Prostate gland (tissue), 2 donors: ENCODE measurements around the gene SIVA1.

Source experiments
- POLR2A ChIP-seq: fragments of 450-650 bp; IDR thresholded peaks from one replicate; pipeline ENCODE4 v1.6.1; 2016; ENCODE audit warnings: antibody characterized with exemption, mild to moderate bottlenecking
- POLR2AphosphoS5 ChIP-seq: sonication (generic); formaldehyde crosslinking; IDR thresholded peaks from one replicate; pipeline ENCODE4 v1.6.1; 2017; ENCODE audit warnings: antibody characterized with exemption
- TF ChIP-seq, protein P1 (sequence below), 4 experiments: fragments of 200-600 bp in 2 of 4; fragments of 450-650 bp in 2 of 4; sonication (generic) in 2 of 4; IDR thresholded peaks; 1 replicate in 3 of 4; 2 replicates in 1 of 4; pipeline ENCODE4 v1.5.1; 2016 to 2019; ENCODE audit warnings: antibody characterized with exemption in 4 of 4, mild to moderate bottlenecking in 2 of 4, moderate library complexity in 2 of 4

DNA sequence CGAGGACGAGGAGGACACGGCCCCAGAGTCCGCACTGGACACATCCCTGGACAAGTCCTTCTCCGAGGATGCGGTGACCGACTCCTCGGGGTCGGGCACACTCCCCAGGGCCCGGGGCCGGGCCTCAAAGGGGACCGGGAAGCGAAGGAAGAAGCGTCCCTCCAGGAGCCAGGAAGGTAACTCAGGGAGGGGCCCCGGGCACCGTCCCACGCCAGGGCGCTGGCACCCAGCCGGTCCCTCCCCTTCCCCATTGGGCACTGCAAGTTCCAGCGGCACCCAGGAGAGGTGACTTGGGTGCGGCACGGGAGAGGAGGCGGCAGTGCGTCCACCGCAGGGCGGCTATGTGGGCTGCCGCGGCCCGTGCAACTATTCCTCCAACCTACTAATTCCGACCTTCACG, 38.3 kb upstream of the SIVA1 start:
- TF ChIP-seq, protein P1, sequence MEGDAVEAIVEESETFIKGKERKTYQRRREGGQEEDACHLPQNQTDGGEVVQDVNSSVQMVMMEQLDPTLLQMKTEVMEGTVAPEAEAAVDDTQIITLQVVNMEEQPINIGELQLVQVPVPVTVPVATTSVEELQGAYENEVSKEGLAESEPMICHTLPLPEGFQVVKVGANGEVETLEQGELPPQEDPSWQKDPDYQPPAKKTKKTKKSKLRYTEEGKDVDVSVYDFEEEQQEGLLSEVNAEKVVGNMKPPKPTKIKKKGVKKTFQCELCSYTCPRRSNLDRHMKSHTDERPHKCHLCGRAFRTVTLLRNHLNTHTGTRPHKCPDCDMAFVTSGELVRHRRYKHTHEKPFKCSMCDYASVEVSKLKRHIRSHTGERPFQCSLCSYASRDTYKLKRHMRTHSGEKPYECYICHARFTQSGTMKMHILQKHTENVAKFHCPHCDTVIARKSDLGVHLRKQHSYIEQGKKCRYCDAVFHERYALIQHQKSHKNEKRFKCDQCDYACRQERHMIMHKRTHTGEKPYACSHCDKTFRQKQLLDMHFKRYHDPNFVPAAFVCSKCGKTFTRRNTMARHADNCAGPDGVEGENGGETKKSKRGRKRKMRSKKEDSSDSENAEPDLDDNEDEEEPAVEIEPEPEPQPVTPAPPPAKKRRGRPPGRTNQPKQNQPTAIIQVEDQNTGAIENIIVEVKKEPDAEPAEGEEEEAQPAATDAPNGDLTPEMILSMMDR (IDR thresholded peaks at IDR 0.05): no peak
- no peak for TF ChIP-seq POLR2A
- TF ChIP-seq POLR2AphosphoS5: no peak
